DND-41 (cell line): ENCODE results near the gene CC2D2B.

Experiments
- EZH2 ChIP-seq: IDR thresholded peaks from 3 replicates; pipeline ENCODE4 v1.6.1; 2012; ENCODE audit warnings: borderline replicate concordance, low read depth, mild to moderate bottlenecking, moderate library complexity, low read length, inconsistent platforms; ENCODE audit not compliant: severe bottlenecking
- TF ChIP-seq, protein P1 (sequence below): IDR thresholded peaks from 2 replicates; pipeline ENCODE4 v1.5.1; 2012; ENCODE audit warnings: borderline replicate concordance, low read length, moderate library complexity, mild to moderate bottlenecking; ENCODE audit not compliant: poor library complexity, severe bottlenecking; ENCODE audit errors: extremely low read depth

DNA sequence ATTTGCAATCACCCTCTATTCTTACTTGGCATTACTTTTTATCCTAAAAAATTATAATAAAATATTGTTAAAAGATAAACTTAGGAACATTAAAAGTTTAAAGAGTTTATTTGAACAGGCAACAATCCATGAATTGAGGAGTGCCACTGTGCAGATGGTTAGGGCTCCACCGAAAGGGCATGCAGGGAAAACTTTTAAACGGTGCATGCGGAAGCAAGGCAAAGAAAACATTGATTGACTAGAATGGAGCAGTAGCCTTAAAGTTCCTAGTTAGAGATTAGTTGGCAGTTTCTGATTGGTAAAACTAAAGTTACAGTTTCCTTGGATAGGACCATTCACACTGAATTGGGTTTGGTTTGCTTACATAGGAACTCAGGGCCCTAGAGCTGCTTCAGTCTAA, 17.3 kb downstream of the CC2D2B start:
- TF ChIP-seq, protein P1, sequence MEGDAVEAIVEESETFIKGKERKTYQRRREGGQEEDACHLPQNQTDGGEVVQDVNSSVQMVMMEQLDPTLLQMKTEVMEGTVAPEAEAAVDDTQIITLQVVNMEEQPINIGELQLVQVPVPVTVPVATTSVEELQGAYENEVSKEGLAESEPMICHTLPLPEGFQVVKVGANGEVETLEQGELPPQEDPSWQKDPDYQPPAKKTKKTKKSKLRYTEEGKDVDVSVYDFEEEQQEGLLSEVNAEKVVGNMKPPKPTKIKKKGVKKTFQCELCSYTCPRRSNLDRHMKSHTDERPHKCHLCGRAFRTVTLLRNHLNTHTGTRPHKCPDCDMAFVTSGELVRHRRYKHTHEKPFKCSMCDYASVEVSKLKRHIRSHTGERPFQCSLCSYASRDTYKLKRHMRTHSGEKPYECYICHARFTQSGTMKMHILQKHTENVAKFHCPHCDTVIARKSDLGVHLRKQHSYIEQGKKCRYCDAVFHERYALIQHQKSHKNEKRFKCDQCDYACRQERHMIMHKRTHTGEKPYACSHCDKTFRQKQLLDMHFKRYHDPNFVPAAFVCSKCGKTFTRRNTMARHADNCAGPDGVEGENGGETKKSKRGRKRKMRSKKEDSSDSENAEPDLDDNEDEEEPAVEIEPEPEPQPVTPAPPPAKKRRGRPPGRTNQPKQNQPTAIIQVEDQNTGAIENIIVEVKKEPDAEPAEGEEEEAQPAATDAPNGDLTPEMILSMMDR = no peak
- no peak for TF ChIP-seq EZH2
